ENCODE results near the gene RAB11FIP4. TPM values are rescaled to one million over a fixed set of nuclear protein-coding genes. Genes with fewer than 3 reads are reported as not detected.
A peak's percentile ranks its signal among the peaks of the same experiment; 100 is the strongest.

The RAB11FIP4 gene
- total and polyA plus RNA-seq, 2 of the 13 experiments (the other 11 are each of a cell fraction or from before 2014, with no cell fraction given) = 28.0 to 89.3 TPM

GRCh38 chr17:31558748-31559583 lies 167.5 kb downstream of the RAB11FIP4 start (continued):
- peak; percentile 64 for TF ChIP-seq ASH2L (IDR thresholded peaks at IDR 0.05; ENCODE audit: insufficient read length, low read depth, low read length)
- no peak for TF ChIP-seq KAT7 (CRISPR knock-in tag; IDR thresholded peaks at IDR 0.05; ENCODE audit: borderline replicate concordance)
- 0 out of 2 replicates have a peak, but pooled peaks have one; percentile 20 for TF ChIP-seq ZBTB7B (CRISPR knock-in tag; IDR thresholded peaks at IDR 0.05)
- TF ChIP-seq RXRA (CRISPR knock-in tag; IDR thresholded peaks at IDR 0.05) = no peak
- 0 out of 2 replicates have a peak, but pooled peaks have one; percentile 43 for TF ChIP-seq ATF7-NPFF (CRISPR knock-in tag; IDR thresholded peaks at IDR 0.05; ENCODE audit: low read depth)
- 0 out of 2 replicates have a peak, but pooled peaks have one; percentile 28 for TF ChIP-seq TAF1 (CRISPR knock-in tag; IDR thresholded peaks at IDR 0.05)
- TF ChIP-seq ZNF260 (CRISPR knock-in tag; IDR thresholded peaks at IDR 0.05; ENCODE audit: borderline replicate concordance, low read depth) = no peak
- no peak for TF ChIP-seq ZMYM3 (CRISPR knock-in tag; IDR thresholded peaks at IDR 0.05)
- TF ChIP-seq ELF3 (CRISPR knock-in tag; IDR thresholded peaks at IDR 0.05) = 0 out of 2 replicates have a peak, but pooled peaks have one; percentile 37
- peak; percentile 70; the same call in 1 of the 2 replicates for TF ChIP-seq TFDP2 (CRISPR knock-in tag; IDR thresholded peaks at IDR 0.05)
- no peak for TF ChIP-seq SMARCE1 (IDR thresholded peaks at IDR 0.05; ENCODE audit: borderline replicate concordance)
- TF ChIP-seq XRCC5 (optimal IDR thresholded peaks at IDR 0.05; ENCODE audit: low read length) = peak; percentile 74
- TF ChIP-seq KDM2A (CRISPR knock-in tag; IDR thresholded peaks at IDR 0.05; ENCODE audit: borderline replicate concordance, low read depth) = peak; percentile 34; the same call in 1 of the 2 replicates
- TF ChIP-seq, protein P1, sequence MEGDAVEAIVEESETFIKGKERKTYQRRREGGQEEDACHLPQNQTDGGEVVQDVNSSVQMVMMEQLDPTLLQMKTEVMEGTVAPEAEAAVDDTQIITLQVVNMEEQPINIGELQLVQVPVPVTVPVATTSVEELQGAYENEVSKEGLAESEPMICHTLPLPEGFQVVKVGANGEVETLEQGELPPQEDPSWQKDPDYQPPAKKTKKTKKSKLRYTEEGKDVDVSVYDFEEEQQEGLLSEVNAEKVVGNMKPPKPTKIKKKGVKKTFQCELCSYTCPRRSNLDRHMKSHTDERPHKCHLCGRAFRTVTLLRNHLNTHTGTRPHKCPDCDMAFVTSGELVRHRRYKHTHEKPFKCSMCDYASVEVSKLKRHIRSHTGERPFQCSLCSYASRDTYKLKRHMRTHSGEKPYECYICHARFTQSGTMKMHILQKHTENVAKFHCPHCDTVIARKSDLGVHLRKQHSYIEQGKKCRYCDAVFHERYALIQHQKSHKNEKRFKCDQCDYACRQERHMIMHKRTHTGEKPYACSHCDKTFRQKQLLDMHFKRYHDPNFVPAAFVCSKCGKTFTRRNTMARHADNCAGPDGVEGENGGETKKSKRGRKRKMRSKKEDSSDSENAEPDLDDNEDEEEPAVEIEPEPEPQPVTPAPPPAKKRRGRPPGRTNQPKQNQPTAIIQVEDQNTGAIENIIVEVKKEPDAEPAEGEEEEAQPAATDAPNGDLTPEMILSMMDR (CRISPR knock-in tag; IDR thresholded peaks at IDR 0.05) = peak; percentile 71
- TF ChIP-seq, protein P2, sequence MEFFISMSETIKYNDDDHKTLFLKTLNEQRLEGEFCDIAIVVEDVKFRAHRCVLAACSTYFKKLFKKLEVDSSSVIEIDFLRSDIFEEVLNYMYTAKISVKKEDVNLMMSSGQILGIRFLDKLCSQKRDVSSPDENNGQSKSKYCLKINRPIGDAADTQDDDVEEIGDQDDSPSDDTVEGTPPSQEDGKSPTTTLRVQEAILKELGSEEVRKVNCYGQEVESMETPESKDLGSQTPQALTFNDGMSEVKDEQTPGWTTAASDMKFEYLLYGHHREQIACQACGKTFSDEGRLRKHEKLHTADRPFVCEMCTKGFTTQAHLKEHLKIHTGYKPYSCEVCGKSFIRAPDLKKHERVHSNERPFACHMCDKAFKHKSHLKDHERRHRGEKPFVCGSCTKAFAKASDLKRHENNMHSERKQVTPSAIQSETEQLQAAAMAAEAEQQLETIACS (CRISPR knock-in tag; IDR thresholded peaks at IDR 0.05) = peak; percentile 70
- TF ChIP-seq PBX2 (CRISPR knock-in tag; IDR thresholded peaks at IDR 0.05) = no peak
- no peak for TF ChIP-seq ZNF761 (CRISPR knock-in tag; conservative IDR thresholded peaks at IDR 0.05)
- TF ChIP-seq ZFP82 (CRISPR knock-in tag; IDR thresholded peaks at IDR 0.05; ENCODE audit: borderline replicate concordance) = 0 out of 2 replicates have a peak, but pooled peaks have one; percentile 57
- no peak for TF ChIP-seq ZNF7 (CRISPR knock-in tag; IDR thresholded peaks at IDR 0.05)
- no peak for TF ChIP-seq MAFG (CRISPR knock-in tag; IDR thresholded peaks at IDR 0.05)
- peak; percentile 46 for TF ChIP-seq ZNF883 (CRISPR knock-in tag; IDR thresholded peaks at IDR 0.05; ENCODE audit: not compliant biosample characterization)

Data from HepG2 (cell line).